Mucosa of rectum (tissue), 2 donors: ENCODE measurements around the gene FRMD5.
"Not testable (repeated sequence)": the region's sequence is repeated elsewhere in the genome, so short reads cannot be mapped to it uniquely, and the experiment has no call there.

Experiments
- H3K27ac ChIP-seq, 2 donors: one replicate each; pipeline ENCODE4 v1.7.0; 2013; ENCODE audit warnings: inconsistent platforms in 2 of 2, low read depth in 2 of 2, low read length in 2 of 2
- H3K27me3 ChIP-seq, 2 donors: one replicate each; pipeline ENCODE4 v1.7.0; 2013; ENCODE audit warnings: low read length in 2 of 2; ENCODE audit not compliant: control insufficient read depth in 2 of 2, insufficient read depth in 2 of 2
- H3K36me3 ChIP-seq, 2 donors: one replicate each; pipeline ENCODE4 v1.7.0; 2013; ENCODE audit warnings: low read length in 2 of 2; ENCODE audit not compliant: control insufficient read depth in 2 of 2, insufficient read depth in 2 of 2
- H3K4me1 ChIP-seq, 2 donors: one replicate each; pipeline ENCODE4 v1.7.0; 2013; ENCODE audit warnings: low read length in 2 of 2, mild to moderate bottlenecking in 1 of 2; ENCODE audit not compliant: control insufficient read depth in 2 of 2, insufficient read depth in 2 of 2
- H3K4me3 ChIP-seq, 2 donors: one replicate each; pipeline ENCODE4 v1.7.0; 2013; ENCODE audit warnings: low read length in 2 of 2
- H3K9ac ChIP-seq, 2 donors: one replicate each; pipeline ENCODE4 v1.7.0; 2013; ENCODE audit warnings: low read length in 2 of 2, low read depth in 1 of 2, mild to moderate bottlenecking in 1 of 2
- H3K9me3 ChIP-seq, 2 donors: one replicate each; pipeline ENCODE4 v1.7.0; 2013; ENCODE audit warnings: low read length in 2 of 2; ENCODE audit not compliant: control insufficient read depth in 2 of 2
- donor health status: healthy.
- donor health status: Normal muscosa, but diverticular disease.

FRMD5 gene

DNA sequence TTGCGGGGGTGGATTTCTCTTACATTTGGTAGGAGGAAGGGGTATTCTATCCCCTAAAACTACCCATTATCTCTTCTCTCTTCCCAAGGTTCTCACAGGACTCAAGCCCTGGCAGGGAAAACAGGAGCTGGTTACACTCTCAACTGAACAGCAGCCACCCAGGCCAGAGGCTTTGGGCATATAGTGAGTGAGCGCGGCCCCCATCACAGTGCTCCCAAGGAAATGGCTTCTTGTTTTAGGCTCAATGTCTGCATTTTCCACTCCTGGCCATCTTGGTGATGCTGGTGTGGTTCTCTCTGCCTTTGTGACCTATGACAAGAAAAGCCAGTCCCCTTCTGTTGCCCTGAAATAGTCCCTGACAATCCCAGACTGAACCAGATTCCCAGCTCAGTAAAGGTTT lies 318.2 kb downstream of the FRMD5 start:
- no peaks in the 10 kb centered on the region for H3K9me3 ChIP-seq
- H3K36me3 ChIP-seq = no peaks in the 10 kb centered on the region
- no peaks in the 10 kb centered on the region for H3K4me1 ChIP-seq
- H3K9ac ChIP-seq = no peak overlapping the region
- no peaks in the 10 kb centered on the region for H3K27me3 ChIP-seq
- no peak overlapping the region for H3K4me3 ChIP-seq
- H3K27ac ChIP-seq = no peak overlapping the region

DNA sequence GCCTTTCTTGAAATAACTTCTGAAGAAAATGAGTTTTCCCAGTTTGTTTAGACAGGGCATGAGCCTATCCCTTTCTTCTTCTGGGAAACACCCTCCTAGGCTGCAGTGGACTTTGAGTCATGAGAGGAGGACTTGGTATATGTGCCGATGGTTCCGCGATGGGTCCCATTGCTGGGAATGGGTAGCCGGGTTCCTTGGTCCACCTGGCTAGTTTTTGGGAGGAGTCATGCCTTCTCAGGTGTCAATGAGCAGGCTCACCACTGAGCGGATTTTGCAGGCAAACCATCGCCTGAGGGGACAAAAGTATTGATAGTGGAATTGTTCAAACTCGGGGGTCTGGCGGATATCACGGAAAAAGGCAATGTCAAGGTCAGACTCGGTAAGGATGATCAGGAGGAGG lies 321.4 kb downstream of the FRMD5 start:
- Histone ChIP-seq H3K9me3 (no peaks in the 10 kb centered on the region), H3K4me1 (no peaks in the 10 kb centered on the region), H3K4me3 (no peak overlapping the region), H3K9ac (no peak overlapping the region), H3K27ac (no peak overlapping the region), H3K27me3 (no peaks in the 10 kb centered on the region), H3K36me3 (peaks cover 0 to 2% of the 10 kb centered on the region in 2 donors)

DNA sequence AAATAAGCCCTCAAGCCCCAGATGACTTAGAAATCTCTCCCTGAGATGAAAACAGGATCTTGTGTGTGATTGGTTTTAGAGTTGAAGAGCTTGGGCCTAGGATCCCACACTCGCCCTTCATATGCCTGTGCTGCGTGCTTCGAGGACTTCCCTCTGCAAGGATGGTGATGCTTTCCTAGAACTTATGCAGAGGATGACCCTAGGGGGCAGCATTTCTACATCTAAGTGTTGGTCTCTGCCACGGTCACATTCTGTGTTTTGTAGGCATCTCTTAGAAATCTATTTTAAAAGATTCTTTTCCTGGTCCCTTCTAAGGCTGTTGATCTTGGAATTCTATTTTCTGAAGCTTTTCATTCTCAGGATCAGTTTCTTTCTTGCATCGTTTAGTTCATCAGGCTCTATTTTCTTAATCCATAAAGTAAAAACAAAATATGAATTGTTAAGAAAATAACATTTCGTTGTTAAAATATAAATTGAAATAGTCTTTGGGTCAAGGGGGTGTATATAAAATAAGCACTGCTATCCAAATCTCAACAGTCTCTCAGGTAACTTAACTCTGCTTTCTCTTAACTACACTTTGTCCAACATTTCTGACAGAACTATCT lies 322.6 kb downstream of the FRMD5 start:
- Histone ChIP-seq H3K36me3 (peaks cover 0 to 2% of the 10 kb centered on the region in 2 donors), H3K27ac (no peak overlapping the region), H3K9ac (no peak overlapping the region)

DNA sequence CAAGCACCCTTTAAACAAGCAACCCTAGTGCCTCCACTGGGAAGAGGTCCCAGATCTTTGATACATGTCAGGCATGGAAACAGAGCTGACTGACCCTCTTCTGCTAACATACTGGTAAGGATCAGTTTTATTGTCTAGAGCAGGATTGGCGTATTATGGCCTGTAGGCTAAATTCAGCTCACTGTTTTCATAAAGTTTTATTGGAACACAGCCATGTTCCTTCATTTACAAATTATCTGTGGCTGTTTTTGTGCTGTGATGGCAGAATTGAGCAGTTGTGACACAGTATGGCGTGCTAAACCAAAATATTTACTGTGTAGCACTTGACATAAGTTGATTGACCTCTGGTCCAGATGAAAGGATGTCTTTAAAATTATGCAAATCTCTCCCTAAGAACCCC lies 323.2 kb downstream of the FRMD5 start:
- H3K4me3 ChIP-seq = no peak overlapping the region
- H3K9me3 ChIP-seq = no peaks in the 10 kb centered on the region
- no peak overlapping the region for H3K27ac ChIP-seq
- no peaks in the 10 kb centered on the region for H3K27me3 ChIP-seq
- H3K36me3 ChIP-seq = peaks cover 0 to 2% of the 10 kb centered on the region in 2 donors
- no peaks in the 10 kb centered on the region for H3K4me1 ChIP-seq
- no peak overlapping the region for H3K9ac ChIP-seq

More for the DNA sequence above, 322.6 kb downstream of the FRMD5 start:
- no peaks in the 10 kb centered on the region for H3K4me1 ChIP-seq
- H3K4me3 ChIP-seq = no peak overlapping the region
- H3K27me3 ChIP-seq = no peaks in the 10 kb centered on the region
- H3K9me3 ChIP-seq = no peaks in the 10 kb centered on the region

DNA sequence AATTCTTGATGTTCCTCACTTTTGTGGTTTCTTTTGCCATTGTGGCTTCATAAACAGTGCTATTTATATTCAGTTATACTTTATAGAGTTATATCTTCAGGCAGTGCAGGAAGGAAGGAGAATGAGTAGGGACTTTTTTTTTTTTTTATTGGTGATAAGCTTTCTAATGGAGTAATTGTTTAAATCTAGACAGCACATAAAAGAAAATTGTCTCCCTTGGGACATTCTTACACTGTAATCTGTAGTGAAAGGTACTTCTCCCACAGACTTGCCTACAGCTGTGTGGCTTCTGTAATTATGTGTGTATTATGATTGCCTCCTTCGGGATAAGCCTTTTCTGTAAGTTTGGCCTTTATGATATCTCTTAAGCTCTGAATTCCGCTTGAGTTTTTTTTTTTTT lies 326.7 kb downstream of the FRMD5 start:
- no peak overlapping the region for H3K9ac ChIP-seq
- H3K36me3 ChIP-seq = peaks cover 0 to 5% of the 10 kb centered on the region in 2 donors
- no peaks in the 10 kb centered on the region for H3K4me1 ChIP-seq
- H3K27ac ChIP-seq = no peak overlapping the region
- H3K27me3 ChIP-seq = no peaks in the 10 kb centered on the region
- H3K9me3 ChIP-seq = no peaks in the 10 kb centered on the region
- H3K4me3 ChIP-seq = no peak overlapping the region

DNA sequence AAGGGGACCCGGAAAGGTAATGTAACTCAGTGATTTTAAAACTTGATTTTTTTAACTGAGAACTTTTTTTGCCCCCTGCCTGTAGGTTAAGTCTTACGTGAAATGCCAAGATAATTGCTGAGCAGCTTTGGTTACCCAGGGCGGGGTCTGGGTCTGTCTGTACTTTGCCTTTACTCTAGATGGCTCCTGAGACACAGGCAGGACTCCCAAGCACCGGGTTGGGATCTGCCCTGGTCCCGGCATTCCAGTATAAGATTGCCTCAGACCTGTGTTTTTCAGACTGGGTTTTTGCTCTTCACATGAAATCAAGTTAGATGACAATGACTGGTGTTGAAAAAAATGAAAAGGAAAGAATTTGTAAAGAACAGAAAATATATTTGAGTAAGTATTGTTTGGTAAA lies 328.0 kb downstream of the FRMD5 start:
- H3K36me3 ChIP-seq = peaks cover 0 to 5% of the 10 kb centered on the region in 2 donors
- H3K4me1 ChIP-seq = no peaks in the 10 kb centered on the region
- H3K27me3 ChIP-seq = no peaks in the 10 kb centered on the region
- no peak overlapping the region for H3K4me3 ChIP-seq
- H3K9me3 ChIP-seq = no peaks in the 10 kb centered on the region
- H3K9ac ChIP-seq = no peak overlapping the region
- H3K27ac ChIP-seq = no peak overlapping the region

DNA sequence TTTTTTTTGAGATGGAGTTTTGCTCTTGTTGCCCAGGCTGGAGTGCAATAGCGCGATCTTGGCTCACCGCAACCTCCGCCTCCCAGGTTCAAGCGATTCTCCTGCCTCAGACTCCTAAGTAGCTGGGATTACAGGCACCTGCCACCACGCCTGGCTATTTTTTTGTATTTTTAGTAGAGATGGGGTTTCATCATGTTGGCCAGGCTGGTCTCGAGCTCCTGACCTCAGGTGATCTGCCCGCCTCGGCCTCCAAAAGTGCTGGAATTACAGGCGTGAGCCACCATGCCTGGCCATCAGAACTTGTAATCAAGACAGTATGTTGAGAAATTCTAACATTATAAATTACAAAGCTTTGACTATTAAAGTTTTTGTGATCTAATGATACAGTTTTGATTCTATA lies 328.4 kb downstream of the FRMD5 start:
- not testable (repeated sequence) for H3K27me3 ChIP-seq, H3K4me1 ChIP-seq, H3K9ac ChIP-seq, H3K4me3 ChIP-seq, H3K9me3 ChIP-seq, H3K27ac ChIP-seq, H3K36me3 ChIP-seq

DNA sequence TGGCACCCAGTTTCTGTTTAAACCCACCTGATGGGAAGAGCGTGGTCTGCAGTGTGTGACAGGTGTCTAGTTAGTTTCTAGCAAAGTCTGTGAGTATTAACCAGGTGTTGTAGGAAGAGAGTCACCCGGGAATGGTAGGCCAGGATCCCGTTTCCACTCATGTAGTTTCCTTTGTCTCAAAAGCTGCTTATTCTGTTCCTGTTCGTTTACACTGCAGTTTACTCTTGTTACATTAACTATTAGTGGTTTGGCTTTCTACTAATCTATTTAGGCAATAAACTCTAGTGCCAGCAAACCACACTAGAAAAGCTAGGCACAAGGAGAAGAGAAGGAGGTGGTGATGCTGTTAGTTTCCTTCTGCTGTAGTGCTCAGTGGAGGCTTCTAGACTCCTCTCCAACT lies 335.5 kb downstream of the FRMD5 start:
- Histone ChIP-seq H3K27ac (no peak overlapping the region), H3K36me3 (peaks cover 9% of the 10 kb centered on the region in 2 donors), H3K9me3 (no peaks in the 10 kb centered on the region), H3K4me3 (no peak overlapping the region), H3K9ac (no peak overlapping the region), H3K4me1 (no peaks in the 10 kb centered on the region), H3K27me3 (no peaks in the 10 kb centered on the region)

DNA sequence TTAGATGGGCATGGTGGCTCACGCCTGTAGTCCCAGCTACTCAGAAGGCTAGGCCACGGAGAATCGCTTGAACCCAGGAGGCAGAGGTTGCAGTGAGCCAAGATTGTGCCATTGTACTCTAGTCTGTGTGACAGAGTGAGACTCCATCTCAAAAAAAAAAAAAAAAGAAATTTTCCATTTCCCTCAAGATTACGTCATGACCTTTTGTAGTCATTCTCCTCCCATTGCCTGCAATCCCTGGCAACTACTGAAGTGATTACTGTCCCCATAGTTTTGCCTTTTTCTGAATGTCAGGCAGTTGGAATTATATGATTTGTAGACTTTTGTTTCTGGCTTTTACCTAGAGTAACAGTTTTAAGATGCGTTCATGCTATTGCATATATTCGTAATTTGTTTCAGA lies 340.3 kb downstream of the FRMD5 start:
- Histone ChIP-seq H3K4me3 (no peak overlapping the region), H3K27me3 (no peaks in the 10 kb centered on the region), H3K9ac (no peak overlapping the region), H3K9me3 (no peaks in the 10 kb centered on the region), H3K4me1 (no peaks in the 10 kb centered on the region), H3K36me3 (peaks cover 5 to 12% of the 10 kb centered on the region in 2 donors), H3K27ac (no peak overlapping the region)

DNA sequence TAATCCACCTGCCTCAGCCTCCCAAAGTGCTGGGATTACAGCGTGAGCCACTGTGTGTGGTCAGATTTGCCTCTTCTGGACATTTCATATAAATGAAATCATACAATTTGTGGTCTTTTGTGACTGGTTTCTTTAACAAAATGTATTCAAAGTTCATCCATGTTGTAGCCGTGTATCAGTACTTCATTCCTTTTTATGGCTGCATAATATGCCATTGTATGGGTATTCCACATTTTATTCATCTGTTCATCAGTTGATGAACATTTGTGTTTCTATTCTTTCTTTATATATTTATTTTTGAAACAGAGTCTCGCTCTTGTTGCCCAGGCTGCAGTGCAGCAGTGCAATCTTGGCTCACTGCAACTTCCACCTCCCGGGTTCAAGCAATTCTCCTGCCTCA lies 342.5 kb downstream of the FRMD5 start:
- no peaks in the 10 kb centered on the region for H3K4me1 ChIP-seq
- H3K27ac ChIP-seq = no peak overlapping the region
- no peaks in the 10 kb centered on the region for H3K27me3 ChIP-seq
- peaks cover 0 to 4% of the 10 kb centered on the region in 2 donors for H3K36me3 ChIP-seq
- H3K9me3 ChIP-seq = no peaks in the 10 kb centered on the region
- no peak overlapping the region for H3K4me3 ChIP-seq
- H3K9ac ChIP-seq = no peak overlapping the region

DNA sequence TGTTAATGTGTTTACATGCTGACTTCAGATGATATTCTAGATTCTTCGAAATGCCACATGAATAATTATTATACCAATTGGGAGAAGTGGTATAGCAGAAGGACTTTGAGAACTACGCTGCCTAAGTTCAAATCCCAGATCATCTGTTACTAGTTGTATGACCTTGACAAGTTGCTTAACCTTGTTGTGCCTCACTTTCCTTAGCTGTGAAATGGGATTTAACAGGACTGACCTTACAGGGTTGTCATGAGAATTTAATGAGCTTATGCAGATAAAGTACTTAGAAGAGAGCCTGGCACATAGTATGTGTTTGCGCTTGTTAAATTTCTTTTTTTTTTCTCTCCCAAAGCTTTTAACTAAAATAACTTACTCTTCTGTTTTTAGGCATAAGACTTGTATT lies 343.8 kb downstream of the FRMD5 start:
- H3K4me3 ChIP-seq = no peak overlapping the region
- H3K4me1 ChIP-seq = no peaks in the 10 kb centered on the region
- H3K9me3 ChIP-seq = no peaks in the 10 kb centered on the region
- H3K27ac ChIP-seq = no peak overlapping the region
- H3K36me3 ChIP-seq = peaks cover 0 to 4% of the 10 kb centered on the region in 2 donors
- H3K27me3 ChIP-seq = no peaks in the 10 kb centered on the region
- H3K9ac ChIP-seq = no peak overlapping the region
